D721Med (cell line): Measurements from ENCODE around the gene KMO.

Experiments
- DNase-seq: peaks from one replicate; pipeline ENCODE4 v3.0.0; 2011; ENCODE audit warnings: low spot score; ENCODE audit not compliant: insufficient read length
- FAIRE-seq: peaks from 2 replicates; lab custom pipeline; 2011; peaks lifted over from hg19 to GRCh38; lab: Jason Lieb, UNC
- CTCF ChIP-seq: IDR thresholded peaks from 2 replicates; pipeline ENCODE4 v1.5.1; 2012; ENCODE audit warnings: mild to moderate bottlenecking, control low read depth; ENCODE audit not compliant: insufficient read depth; ENCODE audit errors: missing control alignments

Gene KMO

GRCh38 chr1:241611736-241612135, 79.6 kb downstream of the KMO start:
- no peak for TF ChIP-seq CTCF
- no peak for DNase-seq
- no peak for FAIRE-seq

- no peak for FAIRE-seq
- TF ChIP-seq CTCF = no peak
Observed at GRCh38 chr1:241612533-241613477, 80.6 kb downstream of the KMO start.

GRCh38 chr1:241614144-241614543, 82.0 kb downstream of the KMO start:
- TF ChIP-seq CTCF = no peak
- FAIRE-seq = no peak
- DNase-seq = no peak

More at GRCh38 chr1:241612533-241613477, 80.6 kb downstream of the KMO start:
- no peak for DNase-seq

- no peak for DNase-seq
- no peak for TF ChIP-seq CTCF
- FAIRE-seq = no peak
Observed at GRCh38 chr1:241614572-241614971, 82.4 kb downstream of the KMO start.

- FAIRE-seq = no peak
Observed at GRCh38 chr1:241615043-241615974, 83.1 kb downstream of the KMO start.

GRCh38 chr1:241617426-241617825, 85.2 kb downstream of the KMO start:
- FAIRE-seq (no peak), DNase-seq (no peak)
- TF ChIP-seq CTCF = no peak

More at GRCh38 chr1:241615043-241615974, 83.1 kb downstream of the KMO start:
- TF ChIP-seq CTCF = no peak
- DNase-seq = no peak
